TTC549 (cell line): Measurements from ENCODE around the gene FAM163B.
"Not testable (repeated sequence)": the region's sequence is repeated elsewhere in the genome, so short reads cannot be mapped to it uniquely, and the experiment has no call there.

Experiments used
- FAIRE-seq: peaks from 2 replicates; lab custom pipeline; 2012; peaks lifted over from hg19 to GRCh38; lab: Jason Lieb, UNC

Gene FAM163B

DNA sequence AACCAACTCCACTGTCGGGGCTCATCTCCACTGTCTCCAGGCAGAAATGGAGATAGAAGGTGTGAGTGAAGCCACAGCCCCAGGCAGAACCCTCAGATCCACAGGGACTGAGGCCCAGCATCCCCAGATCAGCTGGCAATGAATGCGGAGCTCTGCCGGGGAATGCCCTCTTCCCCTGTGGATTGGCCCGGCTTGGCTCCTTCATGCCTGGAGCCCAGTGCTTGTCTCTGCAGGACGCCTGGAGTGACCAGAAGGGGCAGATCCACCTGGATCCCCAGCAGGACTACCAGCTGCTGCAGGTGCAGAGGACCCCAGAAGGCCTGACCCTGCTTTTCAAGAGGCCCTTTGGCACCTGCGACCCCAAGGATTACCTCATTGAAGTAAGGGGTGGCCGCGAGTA is 30.4 kb upstream of the FAM163B start:
- FAIRE-seq = no peak

DNA sequence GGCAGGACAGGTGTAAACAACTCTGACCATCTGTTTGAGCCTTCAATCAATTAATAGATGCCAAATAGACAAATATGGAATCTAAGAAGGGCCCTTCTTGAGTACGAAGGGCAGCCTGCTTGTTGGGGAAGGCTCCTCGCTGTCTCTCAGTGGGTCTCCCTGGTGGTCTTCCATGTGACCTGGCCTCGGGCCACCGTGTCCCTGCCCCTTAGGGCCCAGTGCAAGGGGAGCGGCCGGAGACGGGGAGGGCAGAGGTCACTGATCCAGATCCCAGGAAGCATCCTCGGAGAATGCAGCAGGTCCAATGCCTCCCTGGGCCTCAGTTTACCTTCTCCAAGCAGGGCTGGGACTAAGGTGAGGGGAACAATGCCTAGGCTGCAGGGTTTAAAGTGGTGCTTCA is 29.5 kb upstream of the FAM163B start:
- no peak for FAIRE-seq

DNA sequence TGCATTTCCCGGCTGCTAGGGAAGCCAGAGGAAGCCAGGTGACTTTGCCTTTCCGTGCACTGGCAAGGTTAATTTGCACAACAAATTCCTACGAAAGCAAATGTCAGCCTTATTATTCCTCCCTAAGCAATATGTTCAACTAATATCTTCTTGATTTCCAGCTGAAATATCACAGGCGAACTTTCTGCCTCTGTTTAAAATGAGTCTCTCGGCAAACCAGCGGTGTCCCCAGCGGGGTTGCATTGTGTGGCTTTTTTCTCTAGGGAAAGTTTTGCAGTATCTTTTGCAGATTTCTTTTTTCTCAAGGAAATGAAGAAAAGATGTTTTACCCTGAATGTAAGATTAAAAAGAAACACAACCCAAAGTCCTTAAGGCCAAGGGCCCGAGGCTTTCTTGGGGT is 28.9 kb upstream of the FAM163B start:
- FAIRE-seq = no peak

DNA sequence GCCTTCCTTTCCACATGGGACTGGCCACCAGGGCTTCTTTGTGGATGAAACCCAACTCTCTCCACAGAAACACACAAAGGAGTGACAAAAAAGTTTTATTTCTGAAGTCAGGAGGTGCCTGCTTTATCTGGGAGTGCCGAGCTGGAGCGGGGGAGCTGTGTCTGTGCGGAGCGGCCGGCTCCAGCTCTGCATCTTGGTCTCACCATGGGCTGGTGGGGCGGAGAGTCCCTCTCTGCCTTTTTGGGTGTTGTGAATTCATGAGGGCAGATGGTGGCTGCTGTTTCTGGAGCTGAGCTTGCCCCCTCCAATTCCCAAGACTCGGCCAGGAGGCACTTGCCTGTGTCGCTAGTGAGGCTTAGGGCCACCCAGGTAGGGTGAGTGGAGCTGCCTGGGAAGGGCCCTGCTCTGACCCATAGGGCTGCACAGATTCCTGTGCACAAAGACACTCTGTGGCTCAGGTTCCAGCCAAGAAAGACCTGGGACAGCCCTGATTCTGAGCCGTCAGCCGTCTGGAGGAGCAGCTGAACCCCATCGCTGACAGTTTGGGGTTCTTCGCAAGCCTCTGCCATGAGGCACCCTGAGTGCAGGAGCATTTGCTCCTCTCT is 28.4 kb upstream of the FAM163B start:
- no peak for FAIRE-seq

DNA sequence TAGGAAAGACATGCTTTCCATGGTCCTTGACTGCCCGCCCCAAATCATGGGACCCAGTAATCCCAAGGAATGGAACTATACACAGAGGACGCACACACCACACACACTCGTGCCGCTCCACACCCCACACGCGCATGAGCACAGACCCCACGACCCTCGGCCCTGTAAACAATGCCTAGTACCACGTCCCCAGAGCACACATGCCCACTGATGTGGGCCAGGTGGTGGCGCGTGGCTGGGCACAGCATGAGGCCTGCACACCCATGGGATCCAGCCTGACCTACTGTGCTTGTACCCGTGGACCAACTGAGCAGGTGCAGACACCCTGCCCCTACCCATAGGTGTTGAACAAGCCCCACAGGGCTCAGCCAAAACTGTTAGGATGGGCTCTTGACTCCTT is 27.7 kb upstream of the FAM163B start:
- no peak for FAIRE-seq

DNA sequence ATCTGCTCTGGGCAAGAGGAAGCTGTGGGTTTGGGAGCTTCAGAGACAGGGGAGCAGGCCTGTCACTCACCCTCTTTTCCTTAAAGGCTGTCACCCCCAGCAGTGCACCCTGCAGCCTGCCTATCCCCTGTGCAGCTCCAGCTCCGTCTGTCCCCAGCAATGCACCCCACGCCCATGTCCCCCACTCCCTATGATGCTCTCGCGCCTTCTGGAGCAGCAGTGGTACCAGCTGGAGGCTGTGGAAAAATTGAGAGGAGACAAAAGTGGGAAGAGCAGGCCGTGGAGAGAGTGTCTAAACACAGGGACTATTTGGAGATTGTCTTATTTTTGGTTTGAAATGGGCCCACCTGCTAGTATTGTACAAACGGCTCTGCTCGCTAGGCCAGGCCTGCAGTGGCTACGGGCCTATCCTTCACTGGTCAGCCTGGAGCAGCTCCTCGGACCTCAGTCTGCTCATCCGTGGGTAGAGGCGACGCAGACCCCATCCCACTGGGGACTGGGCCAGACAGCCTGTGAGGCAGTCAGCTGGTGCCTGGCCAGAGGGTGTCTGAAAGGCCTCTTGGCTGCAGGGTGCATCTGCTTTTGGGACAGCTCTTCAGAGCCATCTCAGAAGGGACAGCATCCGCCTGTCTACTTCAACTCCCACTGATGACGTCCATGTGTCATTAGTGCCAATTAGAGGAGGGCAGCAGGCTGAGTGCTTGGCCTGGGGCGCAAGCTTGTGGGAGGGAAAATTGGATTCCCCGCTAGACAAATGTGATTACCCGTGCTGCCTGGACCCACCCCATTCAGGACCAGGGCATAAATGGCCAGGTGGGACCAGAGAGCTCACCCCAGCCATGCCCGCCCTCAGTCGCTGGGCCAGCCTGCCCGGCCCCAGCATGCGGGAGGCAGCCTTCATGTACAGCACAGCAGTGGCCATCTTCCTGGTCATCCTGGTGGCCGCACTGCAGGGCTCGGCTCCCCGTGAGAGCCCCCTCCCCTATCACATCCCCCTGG is 26.6 kb upstream of the FAM163B start, which contains the start of gene DBH:
DBH (plus strand) TSS at position 831 of the 999 bp plus-strand sequence; CDS start at position 840, 9 bp downstream.
- no peak for FAIRE-seq

DNA sequence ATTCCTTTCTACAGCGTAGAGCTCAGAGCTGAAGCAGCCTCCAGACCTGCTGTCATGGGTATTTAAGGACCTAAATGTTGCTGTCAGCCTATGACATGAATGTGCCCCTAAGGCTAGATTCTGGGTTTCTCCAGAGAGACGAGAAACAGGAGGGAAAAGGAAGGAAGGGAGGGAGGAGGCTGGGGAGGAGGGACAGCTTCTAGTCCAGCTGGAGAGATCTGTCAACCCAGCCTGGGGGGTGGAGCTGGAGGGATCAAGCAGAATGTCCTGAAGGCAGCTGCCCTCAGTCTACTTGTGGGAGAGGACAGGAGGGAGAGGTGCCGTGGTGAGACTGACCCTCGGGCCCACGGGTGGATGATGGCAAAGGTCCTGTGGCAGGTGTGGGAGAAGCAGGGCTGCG is 25.9 kb upstream of the FAM163B start:
- FAIRE-seq = no peak

DNA sequence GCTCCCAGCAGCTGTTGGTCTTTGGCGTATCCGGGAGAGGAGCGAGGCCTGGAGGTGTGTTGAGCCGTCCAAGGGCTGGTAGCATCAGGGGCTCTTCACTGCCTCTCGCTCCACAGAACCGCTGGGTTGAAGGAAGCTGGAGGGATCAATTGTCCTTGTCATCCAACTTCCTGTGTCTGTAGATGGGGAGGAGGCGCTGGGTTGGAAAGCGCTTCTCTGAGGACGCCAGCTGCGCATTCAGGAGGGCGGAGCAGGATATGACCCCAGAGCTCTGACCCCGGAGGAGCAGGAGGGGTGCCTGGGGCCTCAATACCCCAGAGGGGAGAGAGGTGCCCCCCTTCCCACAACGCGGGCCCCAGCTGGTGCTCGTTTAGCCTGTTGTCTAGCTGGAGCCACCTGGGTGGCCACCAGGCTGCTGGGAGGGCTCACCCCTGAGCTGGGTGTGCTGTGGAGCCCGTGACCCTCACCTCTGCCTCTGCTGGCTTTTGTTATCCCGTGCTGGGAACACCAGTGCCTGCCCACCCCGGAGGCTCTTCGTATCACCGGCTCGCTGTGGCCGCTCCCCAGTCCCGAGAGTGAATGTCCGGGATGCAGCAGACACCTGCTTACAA is 25.0 kb upstream of the FAM163B start:
- FAIRE-seq = no peak

DNA sequence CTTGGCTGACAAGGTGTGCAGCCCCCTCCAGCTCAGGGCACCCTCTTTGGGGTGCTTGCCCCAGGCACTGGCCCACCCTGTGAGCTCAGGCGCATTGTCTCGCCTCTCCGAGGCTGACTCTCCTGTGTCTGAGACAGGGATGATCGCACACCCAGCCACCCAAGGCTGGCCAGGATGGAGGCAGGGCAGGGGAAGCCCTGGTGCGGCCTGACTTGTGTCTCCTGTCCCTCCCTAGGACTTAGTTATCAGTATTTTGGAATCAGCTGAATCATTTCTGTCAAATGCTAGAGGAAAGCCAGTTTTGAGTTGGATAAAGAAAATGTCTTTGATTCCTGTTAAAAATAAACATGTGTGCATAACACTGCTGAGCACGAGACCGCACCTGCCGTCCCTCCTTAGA is 24.5 kb upstream of the FAM163B start:
- no peak for FAIRE-seq

DNA sequence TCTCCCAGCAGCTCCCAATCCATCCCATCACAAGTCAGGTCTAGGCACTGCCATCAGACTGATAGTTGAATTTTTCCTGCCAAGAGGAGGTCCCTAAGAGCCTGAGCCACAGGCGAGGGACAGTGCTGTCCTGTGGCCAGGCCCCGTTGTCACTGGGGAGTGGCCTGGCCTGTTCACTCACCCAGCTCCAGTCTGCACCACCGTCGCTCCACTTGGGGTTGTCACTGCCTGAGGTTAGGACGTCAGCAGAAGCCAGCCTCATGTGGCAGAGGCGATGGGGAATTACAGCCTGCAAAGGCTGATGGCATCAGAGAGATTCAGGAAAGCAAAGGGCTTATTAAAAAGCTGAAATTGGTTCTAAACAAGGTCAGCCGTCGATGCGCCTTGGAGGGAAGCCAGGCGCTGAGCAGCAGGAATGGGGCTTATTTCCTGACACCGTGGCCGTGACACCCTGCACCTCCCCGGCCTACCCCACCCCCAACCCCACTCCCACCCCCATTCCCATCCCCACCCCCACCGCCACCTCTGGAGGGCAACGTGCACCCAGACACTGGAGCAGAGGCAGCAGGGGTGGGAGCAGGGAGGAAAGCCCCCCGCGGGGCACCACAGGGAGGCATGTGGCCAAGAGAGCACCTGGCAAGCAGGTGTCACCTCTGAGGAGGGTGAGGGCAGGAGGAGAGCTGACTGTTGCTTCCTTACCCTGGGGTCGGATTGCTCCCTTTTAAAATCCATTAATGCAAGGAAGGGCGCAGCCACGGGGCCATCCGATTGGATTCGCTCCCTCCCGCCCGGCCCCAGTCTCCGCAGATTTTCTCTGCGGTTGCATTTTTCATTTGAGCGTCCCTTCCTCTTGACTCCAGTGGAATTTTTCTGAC is 23.9 kb upstream of the FAM163B start:
- FAIRE-seq = no peak

DNA sequence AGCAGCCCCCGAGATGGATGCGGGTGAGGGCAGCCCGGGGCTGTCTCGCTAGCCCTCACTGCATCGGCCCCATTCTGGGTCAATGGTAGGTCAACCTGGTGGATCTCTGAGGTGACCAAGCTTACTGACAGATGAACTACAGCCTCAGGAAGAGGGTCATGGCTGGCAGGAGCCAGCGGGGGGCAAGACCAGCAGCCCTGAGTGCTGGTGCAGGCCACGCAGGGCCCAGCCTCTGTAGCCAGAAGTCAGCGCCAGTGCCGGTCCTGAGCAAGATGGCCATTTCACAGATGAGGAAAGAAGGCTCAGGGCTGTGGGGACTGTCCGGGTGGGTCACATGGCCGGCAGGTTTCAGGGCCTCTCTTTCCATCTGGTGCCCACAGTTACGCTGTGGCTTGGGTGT is 21.9 kb upstream of the FAM163B start:
- FAIRE-seq = no peak

DNA sequence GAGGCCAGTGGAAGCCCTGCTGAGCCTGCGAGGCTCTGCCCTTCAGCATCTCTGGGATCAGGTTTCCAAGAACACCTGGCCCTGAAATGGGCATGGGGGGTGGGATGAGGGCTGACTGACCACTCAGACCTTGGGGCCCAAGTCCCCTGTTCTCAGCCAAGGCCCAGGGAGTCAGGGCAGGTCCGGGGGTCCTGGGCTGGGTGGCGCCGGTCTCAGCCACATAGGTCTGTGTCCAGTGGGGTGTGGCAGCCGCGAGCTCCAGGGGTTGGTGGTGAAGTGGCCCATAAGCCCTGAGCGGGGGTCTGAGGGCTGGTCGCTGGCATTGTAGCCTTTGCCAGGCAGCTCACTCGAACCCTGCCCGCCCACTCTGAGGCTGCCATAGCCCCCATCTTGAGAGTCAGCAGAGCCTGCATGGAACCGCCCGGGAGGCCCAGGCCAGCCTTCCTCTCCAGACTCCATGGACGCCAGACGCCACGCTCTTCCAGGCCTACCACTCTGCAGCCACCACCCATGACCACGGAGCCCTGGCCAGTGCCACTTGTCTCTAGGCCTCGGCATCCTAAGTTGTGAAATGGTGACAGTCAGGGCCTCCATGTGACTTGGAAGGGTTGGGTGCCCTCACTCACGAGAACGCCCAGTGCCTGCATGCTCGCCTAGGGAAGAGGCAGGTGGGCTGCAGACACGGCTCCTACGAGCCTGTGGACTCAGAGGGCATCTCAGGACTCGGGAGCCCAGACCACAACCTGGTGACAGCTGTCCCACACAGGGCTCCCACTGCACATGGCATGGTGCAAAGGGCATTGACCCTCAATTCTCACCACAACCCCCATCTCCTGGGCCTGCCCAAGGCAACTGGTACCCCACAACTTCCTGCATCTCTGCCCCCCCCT is 20.3 kb upstream of the FAM163B start:
- FAIRE-seq = no peak

DNA sequence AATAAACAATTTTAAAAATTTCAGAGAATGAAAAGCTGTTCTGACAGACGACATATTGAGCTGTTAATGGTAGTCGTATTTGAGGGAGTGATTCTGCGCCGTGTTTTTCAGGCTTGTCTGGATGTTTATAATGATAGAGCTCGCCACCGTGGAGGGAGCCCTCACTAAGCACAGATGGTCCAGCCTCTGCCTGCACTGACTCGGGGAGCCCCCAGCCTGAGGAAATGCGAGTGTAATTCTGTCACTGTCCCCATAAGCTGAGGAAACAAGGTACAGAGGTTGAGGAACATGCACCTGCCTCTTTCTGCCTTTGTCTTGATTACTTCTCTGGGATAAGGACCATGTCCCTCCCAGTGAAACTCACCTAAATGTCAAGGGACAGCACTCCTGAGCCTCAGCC is 19.6 kb upstream of the FAM163B start:
- no peak for FAIRE-seq

DNA sequence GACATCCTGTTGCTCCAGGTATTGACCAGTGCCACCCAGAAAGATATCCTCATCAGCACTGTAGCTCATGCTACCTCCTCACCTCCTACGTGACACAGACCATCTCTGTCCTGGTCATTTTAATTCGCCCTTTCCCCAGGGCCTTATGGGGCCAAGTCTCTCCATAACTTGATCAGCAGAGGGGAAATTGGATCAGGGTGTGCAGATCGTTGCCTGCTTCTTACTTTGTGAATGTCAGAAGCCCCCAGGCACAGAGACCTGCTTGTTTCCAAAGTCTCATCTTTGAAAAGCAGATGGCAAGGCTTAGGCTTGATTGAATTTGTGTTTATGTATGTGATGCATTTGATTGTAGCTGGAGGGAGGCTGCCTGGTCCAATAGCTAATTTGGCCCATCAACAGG is 18.2 kb upstream of the FAM163B start:
- no peak for FAIRE-seq

DNA sequence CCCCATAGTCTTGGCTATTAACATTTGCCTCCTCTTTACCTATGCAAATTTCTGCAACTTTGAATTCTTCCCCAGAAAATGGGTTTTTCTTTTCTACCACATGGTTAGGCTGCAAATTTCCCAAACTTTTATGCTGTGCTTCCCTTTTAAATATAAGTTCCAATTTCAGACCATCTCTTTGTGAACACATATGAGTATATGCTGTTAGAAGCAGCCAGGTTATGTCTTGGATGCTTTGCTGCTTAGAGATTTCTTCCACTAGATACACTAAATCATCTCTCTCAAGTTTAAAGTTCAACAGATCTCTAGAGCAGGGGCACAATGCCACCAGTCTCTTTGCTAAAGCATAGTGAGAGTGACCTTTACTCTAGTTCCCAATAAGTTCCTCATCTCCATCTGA is 16.8 kb upstream of the FAM163B start:
- not testable (repeated sequence) for FAIRE-seq

DNA sequence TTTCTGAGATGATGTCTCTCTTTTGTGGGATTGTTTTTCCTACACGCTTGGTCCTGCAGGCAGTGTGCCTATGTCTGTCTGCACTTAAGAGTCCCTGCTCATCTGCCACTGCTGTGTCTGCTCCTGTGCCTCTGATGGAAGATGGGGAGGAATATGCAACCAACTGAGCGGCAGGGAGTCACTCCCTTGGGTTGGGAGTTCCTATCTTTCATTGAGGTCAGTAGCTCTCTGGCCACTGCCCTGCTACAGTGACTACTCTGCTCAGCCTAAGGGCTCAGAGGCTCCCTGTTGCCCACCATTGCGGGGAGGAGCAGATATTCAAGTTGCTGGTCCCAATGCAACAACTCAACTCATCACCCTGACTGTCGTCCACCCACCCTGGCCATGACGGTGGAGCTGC is 13.4 kb upstream of the FAM163B start:
- no peak for FAIRE-seq

DNA sequence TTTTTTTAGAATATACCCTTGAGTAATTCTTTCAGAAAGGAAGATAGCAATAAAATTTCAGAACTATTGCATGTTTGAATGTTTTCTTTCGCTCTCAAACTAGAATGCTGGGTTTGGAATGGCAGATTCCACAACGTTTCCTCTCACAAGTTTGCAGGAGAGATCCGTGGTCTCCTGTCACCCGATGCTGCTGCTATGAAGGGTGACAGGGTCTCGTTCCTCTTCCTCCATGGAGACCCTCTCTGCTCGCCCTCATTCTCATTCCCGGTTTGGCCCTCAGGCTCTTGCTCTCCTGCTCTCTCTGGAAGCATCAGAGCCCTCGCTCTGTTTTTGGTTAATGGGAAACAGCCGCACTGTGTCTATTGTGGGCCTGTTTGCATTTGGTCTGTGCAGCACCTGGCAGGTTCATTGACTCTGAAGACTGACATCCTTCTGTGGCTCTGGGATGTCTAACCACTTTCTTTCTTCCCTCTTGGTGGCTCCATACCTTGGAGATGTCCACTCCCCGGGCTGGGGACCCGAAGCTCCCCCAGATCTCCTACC is 12.6 kb upstream of the FAM163B start:
- no peak for FAIRE-seq

DNA sequence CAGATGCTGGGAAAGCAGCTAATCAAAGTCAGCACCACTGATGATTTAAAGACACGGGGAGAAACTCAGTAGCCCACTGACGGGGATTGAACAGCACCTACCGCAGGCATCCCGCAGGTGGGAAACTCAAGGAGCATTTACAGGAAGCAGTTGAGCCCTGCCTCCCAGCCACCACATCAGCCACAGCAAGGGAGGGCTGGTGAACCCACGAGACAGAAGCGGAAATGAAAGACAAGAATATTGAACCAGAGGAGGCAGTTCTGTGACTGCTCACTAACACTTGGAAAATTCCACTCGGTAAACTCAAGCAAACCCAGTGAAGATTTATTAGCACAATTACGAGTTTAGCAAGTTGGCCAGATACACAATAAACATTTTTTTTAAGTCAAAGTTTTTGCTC is 10.6 kb upstream of the FAM163B start:
- no peak for FAIRE-seq

DNA sequence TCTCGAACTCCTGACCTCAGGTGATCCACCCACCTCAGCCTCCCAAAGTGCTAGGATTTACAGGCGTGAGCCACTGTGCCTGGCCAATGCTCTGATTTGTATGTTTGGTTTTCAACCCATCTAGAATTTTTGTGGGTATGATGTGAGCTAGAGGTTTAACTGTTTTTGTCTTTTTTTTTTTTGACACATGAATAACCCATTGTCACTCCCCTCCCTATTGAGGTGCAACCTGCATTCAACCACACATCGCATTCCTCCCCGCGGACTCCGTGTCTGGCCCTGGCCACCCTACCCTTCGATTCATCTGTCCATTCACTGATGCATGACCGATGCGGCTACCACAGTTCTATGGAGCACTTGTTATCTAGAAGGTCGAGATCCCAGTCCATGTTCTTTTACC is 9.5 kb upstream of the FAM163B start:
- FAIRE-seq = no peak

DNA sequence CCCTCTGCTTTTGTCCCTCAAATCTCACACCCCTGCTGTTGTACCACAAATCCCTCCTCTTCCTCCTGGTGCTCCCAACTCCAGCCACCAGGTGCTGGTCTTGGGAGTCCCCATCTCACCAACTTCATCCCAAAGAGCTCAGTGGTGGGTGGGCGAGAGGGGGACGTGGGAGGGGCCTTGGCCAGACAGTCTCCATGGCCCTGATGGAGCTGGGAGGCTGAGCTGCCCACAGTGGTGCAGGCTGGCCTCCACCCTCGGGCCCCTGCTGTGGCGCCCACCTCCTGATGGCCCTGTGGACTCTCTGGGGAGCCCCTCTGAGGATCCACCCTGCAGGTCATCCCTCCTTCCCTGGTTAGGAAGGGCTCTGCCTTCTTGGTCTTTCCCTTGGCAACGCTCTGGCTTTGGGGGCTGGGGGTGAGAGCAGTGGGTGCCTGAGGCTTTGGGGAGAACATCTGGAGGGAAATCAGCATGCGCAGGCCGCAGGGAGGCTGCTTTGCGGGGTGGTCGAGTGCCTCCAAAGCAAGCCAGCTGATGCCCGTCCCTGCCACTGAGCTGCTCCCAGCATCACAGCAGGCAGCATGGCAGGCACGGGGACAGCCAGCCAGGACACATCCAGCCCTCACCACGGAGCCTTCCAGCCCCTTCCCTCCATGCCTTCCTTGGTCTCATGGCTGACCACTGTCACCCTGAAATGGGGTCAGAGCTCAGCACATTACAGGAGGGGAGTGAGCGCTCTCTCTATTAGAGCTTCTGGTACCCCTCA is 7.6 kb upstream of the FAM163B start:
- no peak for FAIRE-seq
